Raji (cell line): ENCODE results near the gene INTS1.

ENCODE experiments used
- POLR2A ChIP-seq: IDR thresholded peaks from 2 replicates; pipeline ENCODE4 v1.6.1; 2011; ENCODE audit warnings: low read depth, low read length, control low read depth; ENCODE audit not compliant: insufficient read depth

The INTS1 gene

DNA sequence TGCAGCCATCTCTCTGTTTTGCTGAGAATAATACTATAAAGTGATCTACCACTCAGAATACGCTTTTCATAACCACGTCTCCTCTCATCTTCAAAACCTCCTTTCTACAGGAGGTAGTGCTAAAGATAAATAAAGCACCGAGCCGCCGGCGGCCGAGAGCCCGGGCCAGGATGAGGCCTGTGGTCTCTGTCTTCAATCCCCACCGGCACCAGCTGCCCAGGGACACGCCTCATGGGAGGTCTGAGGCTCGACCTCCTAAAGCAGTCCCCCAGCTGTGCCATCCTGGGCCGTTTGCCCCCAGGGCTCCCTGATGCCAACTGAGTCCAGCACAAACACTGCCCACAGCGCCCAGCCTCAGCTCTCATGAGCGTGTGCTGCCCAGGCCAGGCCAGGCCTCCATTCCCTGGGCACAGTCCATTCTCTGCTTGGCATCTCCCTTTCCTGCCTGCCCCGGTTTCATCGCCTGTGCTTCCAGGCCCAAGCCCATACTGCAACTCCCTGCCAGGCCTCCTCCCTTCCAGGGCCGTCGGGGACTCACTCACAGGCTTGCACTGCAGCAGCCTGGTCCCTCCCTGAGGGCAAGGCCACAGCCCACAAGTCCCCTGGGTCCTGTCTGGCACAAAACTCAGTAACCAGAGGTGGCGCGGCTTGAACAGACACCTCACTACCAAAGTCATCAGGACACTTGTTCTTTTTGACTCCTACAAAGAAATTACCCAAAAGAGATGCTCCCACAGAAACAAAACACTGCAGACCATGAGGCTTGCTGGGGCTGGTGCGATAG, 2.5 kb downstream of the INTS1 start:
- no peak for TF ChIP-seq POLR2A

DNA sequence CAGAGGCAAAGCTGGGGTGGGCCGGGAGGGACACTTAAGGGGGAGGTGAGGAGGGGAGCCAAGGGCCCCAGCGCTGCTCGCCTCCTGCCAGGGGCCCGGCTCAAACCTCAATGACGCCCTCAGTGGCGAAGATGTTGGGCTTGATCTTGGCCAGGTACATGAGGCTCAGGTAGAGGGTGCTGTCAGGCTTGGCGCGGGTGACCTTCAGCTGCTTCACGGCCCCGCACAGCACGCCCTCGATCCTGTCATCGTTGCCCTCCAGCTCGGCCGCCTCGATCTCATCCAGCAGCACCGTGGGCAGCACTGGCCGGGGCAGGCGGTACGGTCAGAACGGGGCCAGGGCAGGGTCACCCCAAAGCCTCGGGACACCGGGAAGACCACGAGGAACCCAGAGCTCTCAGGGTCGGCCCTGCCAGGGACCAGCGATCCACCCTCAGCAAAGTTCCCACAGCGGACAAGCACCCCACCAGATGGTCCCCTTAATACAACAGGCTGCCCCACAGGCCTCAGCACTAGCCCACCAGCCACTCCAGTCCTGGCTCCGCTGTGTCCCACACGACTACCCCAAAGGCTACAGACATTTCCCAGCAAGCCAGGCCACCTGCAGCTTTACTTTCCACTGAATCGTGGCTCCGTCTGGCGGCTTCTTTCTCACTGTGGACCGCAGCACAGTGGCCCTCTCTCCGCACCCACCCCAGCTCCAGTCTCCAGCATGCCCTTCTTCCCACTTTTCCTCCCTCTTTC, 4.0 kb downstream of the INTS1 start:
- no peak for TF ChIP-seq POLR2A

DNA sequence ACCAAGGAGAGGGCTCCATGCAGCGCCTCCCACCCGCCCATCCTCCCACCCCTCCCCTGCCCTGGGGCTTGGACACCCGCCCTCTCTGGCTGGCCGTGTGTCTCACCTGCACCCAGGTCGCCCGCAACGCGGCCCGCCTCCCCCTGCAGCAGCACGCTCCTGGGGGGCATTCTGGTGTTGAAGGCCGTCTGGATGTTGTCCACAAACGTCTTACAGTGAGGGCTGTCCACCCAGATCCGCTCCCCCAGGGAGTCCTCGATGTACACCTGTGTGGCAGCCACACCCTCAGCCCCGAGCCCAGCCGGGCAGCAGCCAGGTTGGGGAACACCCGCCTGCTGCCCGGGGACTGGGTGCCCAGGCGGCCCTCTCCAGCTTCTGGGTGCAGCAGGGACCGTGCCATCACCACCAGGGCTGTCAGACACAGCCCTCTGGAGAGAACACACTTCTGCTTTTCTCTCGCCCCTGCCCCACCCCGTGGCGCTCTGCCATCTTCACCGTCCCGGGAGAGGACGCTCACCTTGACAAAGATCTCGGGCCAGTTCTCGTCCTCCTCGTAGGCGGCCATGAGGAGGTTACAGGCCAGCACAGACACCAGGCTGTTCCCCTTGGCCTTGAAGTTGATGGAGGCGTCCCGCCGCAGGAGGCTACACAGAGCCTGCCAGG, 4.7 kb downstream of the INTS1 start:
- TF ChIP-seq POLR2A, result no peak

DNA sequence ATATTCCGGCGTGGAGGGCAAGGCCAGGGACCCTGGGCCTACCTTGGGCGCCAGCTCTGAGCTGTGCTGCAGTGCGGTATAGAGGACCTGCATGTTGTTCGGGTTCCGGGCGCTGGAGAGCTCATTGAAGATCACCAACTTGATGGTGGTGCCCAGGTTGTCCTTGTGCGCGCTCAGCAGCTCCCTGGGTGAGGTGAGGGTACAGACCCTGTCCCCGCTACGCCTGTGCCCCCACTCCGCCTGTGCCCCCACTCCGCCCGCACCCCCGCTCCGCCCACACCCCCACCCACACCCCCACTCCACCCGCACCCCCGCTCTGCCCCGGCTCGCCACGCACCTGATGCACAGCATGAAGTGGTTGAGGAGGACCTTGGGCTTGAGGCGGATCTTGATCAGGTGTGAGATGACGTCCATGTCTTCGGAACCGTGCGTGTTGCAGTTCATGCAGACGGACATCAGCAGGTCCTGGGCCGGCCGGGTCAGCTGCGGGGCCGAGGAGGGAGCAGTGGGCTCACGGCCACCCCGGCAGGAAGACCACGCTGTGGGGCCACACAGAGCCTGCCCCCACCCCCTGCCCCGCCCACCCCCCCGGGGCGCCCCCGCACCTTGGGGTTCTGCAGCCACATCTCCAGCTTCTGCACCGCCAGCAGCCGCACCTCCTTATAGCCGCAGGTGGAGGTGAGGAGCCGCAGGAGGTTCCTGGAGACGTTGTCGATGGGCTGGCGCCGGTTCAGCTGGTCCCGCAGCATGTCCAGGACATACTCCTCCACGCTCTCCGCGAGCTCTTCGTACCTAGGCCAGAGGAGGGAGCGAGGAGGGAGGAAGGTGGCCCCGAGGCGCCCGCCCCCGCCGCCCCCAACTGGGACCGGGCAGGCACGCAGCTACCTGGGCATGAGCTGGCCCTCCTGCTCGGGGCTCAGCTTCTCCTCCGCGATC, 5.6 kb downstream of the INTS1 start:
- TF ChIP-seq POLR2A, result no peak

DNA sequence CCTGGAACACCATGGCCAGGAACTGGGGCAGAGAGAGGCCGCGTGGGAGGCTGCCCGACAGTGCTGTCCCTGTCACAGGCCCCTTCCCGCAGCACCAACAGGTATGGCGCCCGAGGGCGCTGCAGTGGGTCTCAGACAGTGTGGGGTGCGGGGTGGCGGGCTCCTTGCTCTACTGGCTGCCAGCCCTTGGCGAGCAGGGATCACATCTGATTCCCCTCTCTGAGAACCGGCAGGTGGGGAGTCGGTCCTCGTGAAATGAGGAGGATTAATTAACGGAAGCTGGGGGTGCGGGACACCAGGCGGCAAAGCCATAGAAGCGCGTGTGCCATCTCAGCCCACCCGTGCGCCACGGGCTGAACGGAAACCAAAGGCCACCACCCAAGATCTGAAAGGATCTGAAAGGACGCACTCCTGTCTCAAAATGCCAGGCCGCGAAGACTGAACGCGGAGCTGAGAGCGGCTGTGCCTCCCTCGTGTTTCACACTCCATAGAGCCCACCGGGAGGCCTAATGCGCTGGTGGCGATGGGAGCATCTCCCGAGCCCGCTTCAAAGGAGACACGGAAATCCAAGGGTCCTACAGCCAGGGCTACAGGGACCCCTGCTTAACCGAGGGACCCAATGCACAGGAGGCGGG, 6.8 kb downstream of the INTS1 start:
- TF ChIP-seq POLR2A, result no peak

DNA sequence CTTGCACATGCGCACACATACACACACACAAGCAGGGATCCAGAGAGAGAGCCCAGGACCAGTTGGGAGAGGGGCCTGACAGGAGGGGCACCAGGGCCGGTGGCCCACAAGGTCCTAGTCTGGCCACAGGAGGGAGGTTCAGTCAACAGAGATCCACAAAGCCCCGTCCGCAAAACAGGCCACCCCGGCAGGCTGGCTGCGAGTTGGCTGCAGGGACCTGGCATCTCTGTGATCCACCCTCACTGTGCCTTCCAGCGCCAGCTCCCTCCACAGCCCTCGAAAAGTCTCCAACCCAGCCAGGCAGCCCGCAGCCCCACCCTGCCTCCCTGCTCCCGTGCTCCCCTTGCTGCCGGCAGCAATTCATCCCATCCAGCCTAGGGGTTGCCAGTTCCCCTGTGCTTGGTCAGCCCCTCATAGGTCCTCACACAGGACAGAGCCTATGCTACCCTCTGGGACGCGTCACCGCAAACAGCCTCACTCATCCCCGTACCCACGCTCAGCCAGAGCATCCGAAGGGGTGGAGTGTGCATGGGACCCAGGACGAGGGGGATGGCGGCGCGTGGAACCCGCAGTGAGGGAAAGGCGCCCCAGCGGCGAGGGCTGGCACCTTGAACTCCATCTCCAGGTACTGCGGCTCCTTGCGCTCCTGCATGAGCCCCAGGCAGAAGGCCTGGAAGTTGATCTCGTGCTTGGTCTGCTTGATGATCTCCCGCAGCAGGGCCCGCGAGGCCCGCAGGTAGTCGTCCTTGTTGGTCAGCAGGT, 7.5 kb downstream of the INTS1 start:
- TF ChIP-seq POLR2A, result no peak

DNA sequence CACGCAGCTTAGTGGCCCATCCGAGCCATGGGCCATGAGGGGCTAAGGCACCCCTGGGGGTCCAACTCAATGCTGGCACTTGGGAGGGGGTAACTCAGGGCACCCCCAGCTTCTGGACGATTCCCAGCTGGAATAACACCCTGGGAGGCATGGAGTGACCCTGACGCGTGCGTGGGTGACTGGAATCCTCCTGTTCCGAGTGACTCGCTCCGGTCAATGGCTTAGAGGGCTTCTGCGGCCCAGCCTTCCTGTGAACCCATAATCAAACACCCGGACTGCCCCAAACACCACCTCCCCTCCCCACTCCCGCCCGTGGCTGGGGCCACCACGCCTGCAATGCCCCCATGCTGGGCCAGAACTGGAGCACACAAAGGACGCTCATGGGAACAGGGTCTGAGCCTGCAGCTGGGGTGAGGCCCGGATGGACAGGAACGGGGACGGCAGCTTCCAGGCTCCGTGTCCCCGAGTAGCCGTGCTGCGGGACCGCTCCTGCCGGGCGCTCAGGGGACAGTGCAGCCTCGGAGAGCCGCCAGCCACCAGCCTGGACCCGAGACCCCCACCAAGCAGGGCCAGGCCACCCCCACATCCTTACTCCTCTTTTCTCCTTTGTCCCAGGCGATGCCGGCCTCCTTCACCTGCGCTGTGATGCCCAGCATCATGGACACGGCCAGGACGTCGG, 8.5 kb downstream of the INTS1 start:
- TF ChIP-seq POLR2A, result no peak

DNA sequence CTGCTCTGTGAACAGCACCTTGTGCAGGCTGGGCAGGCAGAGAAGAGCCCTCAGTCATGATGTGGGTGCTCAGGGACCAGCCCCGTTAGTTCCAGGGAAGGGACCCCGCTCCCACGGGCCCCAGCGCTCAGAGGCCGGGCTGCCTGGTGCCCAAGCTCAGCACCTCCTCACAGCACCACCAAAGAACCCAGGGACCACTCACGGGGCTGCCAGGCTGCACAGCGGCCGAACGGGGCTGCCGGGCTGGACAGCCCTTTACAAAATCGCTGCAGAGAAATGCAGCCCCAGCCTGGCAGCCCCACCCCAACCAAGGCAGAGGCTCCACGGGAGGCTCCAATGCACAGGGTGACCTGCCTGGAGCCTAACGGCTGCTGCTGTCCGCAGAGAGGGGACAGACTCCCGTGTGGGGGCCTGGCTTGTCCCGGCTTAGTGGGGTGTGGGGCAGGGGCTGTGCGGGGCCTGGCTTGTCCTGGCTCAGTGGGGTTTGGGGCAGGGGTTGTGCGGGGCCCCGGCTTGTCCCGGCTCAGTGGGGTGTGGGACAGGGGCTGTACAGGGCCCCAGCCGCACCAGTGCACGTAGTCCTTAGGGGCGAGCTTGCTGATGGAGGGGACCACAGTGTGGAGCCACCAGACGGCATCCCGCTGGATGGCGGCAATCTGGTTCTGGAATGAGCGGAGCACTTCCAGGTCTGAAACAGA, 9.2 kb downstream of the INTS1 start:
- no peak for TF ChIP-seq POLR2A

DNA sequence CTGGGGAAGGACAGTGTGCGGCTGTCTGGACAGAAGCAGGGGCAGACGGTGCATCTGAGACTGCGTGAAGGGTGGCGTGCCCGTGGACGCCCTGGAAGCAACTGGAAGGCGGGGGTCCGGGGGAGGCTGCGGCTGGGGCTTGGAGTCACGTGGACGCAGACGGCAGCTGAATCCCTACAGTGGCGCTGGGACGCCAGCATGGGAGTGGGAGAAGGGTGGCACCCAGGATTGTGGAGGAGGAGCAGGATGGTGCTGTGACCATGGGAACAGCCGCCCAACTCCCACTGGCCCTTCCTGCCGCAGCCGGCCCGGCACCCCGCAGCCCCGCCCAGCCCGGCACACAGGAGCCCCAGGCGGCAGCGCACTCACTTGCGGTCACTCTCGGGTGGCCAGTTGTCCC, 9.7 kb downstream of the INTS1 start:
- TF ChIP-seq POLR2A, result no peak

DNA sequence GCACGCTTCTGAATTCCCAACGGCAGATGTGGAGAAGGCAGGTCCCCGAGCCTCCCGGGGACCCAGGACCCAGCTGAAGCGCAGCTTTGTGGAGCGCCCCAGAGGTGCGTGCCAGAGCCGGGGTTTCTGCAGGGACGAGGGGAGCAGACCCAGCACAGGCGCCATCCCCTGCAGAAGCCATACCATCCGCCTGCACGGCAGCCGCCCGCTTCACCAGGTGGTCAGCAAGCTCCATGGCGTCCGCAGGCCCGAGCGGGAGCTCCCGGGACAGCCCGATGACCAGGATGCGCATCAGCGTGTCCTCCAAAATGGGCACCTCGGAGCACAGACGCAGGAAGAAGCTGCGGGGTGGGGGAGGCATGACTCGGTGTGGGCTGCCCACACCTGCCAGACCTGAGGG, 10.6 kb downstream of the INTS1 start:
- no peak for TF ChIP-seq POLR2A

DNA sequence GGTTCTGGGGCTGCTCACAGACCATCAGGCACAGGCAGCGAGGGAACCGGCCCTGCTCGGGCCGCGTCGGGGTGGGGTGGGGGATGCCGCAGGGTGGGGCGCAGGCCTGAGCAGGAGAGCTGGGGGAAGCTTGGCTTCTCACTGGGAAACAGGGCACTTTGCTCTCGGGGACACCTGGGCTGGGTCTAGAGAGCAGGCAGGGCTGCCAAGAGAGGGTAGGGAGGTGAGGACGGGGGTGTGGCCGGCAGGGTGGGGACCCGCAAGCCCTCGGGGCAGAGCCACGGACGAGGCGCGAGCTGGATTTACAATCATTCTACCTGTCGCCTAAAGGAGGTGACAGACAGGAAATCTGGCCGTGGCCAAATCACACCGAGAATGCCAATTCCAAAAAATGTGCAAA, 11.1 kb downstream of the INTS1 start:
- TF ChIP-seq POLR2A, result no peak

DNA sequence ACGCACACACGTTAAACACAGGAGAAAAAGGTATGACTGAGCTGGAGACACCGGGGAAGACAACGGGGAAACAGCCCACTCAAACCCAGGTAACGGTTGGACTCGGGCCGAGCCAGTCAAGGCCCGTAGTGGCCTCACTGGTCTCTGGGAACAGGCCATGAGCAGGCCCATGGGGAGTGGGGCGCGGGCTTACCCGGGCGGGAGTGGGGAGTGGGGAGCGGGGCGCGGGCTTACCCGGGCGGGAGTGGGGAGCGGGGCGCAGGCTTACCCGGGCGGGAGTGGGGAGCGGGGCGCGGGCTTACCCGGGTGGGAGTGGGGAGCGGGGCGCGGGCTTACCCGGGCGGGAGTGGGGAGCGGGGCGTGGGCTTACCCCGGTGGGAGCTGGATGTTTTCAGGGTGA, 11.5 kb downstream of the INTS1 start:
- no peak for TF ChIP-seq POLR2A

DNA sequence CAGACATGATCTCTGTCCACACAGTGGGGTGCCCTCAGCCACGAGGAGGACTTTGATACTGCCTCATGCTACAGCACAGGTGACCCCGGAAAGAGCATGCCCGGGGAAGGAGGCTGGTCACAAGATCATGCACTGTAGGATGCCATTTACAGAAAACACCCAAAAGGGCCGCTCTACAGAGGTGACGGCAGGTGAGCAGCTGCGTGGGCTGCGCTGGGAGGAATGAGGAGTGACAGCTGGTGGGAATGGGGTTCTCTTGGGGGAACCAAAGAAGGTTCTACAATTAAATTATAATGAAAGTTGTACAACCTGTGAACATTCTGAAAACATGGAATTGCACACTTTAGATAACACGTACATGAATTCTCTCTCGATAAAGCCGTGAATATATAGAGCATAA, 12.0 kb downstream of the INTS1 start:
- TF ChIP-seq POLR2A, result no peak

DNA sequence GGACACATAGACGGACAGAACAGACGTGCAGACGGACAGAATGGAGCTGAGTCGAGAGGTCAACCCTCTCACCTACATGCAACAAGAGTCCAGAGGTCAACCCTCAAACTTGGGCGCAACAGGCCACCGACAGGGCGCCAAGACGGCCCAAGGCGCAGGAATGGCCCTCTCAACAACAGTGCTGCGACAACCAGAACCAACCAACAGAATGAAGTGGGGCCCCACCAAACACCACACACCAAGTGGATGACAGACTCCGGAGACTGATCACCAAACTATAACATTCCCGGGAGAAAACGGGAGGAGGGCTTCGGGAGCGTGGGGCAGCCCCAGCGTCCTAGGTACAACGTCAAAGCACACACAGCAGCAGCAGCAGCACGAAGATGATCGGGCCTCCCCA, 13.4 kb downstream of the INTS1 start:
- TF ChIP-seq POLR2A, result no peak
